K562 (cell line): Measurements from ENCODE around the gene MFSD2B. TPM values are rescaled to one million over a fixed set of nuclear protein-coding genes. Genes with fewer than 3 reads are reported as not detected.

Experiments used
- ASH1L ChIP-seq: fragments of 450-650 bp; IDR thresholded peaks from 2 replicates; pipeline ENCODE4 v1.6.1; 2018; ENCODE audit warnings: borderline replicate concordance, mild to moderate bottlenecking, low read depth; ENCODE audit not compliant: partially characterized antibody
- ATF1 ChIP-seq, 2 experiments: fragments of 450-650 bp in 1 of 2; IDR thresholded peaks; 2 replicates each; pipeline ENCODE4 v1.6.1; 2016; ENCODE audit warnings: missing compliant biosample characterization in 1 of 2, missing genetic modification characterization in 1 of 2
- BDP1 ChIP-seq: IDR thresholded peaks from 3 replicates; pipeline ENCODE4 v1.6.1; 2011; ENCODE audit not compliant: insufficient read length, insufficient read depth
- BRCA1 ChIP-seq, 2 experiments: fragments of 450-650 bp in 1 of 2; sonication (generic) in 1 of 2; formaldehyde crosslinking in 1 of 2; IDR thresholded peaks; 2 replicates each; pipeline versions ENCODE4 v1.5.0 to v1.6.1; 2017 to 2020; ENCODE audit warnings: mild to moderate bottlenecking in 1 of 2, missing genetic modification reagents in 1 of 2
- KAT7 ChIP-seq: sonication (generic); formaldehyde crosslinking; IDR thresholded peaks from 2 replicates; pipeline ENCODE4 v1.8.0; 2022; ENCODE audit warnings: missing genetic modification reagents, mild to moderate bottlenecking, borderline replicate concordance
- SMARCA5 ChIP-seq: fragments of 450-650 bp; IDR thresholded peaks from 2 replicates; pipeline ENCODE4 v1.6.1; 2016
- polyA plus RNA-seq, 8 experiments: library from polyadenylated mRNA; depleted of rRNA in 4 of 8; stranded (reverse) in 5 of 8; unstranded in 3 of 8; fragments of >200 nt; fragmentation: Nextera tagmentation in 2 of 8; fragmentation: Illumina TruSeq in 1 of 8; extraction: Ambion mirVana in 2 of 8; extraction: Trizol in 1 of 8; gene quantifications; 2 replicates each; pipeline versions ENCODE4 v1.2.1 to v1.2.3, GENCODE V29; 2011 to 2014; ENCODE audit warnings: inconsistent platforms in 1 of 8, missing spikeins in 1 of 8
- total RNA-seq, 7 experiments: library from RNA; depleted of rRNA in 6 of 7; stranded (reverse); fragments of >200 nt in 6 of 7; fragmentation: Illumina TruSeq in 2 of 7; extraction: Trizol in 2 of 7; gene quantifications; 2 replicates each; pipeline versions ENCODE4 v1.2.1 to v1.2.3, GENCODE V29; 2011 to 2021; ENCODE audit warnings: low replicate concordance in 1 of 7
- TF ChIP-seq, protein P1 (sequence below): fragments of 450-650 bp; IDR thresholded peaks from 2 replicates; pipeline ENCODE4 v1.6.1; 2016; ENCODE audit warnings: low read depth
- TF ChIP-seq, protein P2 (sequence below): IDR thresholded peaks from 2 replicates; pipeline ENCODE4 v1.6.1; 2012; ENCODE audit warnings: low read depth, low read length, improper control_type of control experiment, borderline replicate concordance
- TF ChIP-seq, protein P3 (sequence below): fragments of 150-350 bp; conservative IDR thresholded peaks from 2 replicates; pipeline ENCODE4 v1.6.1; 2014; ENCODE audit warnings: low read length

MFSD2B gene
- total and polyA plus RNA-seq, 9 of the 15 experiments (the other 6 are each of a cell fraction or from before 2014, with no cell fraction given), result 2.6 to 10.9 (median 6.8) TPM

DNA sequence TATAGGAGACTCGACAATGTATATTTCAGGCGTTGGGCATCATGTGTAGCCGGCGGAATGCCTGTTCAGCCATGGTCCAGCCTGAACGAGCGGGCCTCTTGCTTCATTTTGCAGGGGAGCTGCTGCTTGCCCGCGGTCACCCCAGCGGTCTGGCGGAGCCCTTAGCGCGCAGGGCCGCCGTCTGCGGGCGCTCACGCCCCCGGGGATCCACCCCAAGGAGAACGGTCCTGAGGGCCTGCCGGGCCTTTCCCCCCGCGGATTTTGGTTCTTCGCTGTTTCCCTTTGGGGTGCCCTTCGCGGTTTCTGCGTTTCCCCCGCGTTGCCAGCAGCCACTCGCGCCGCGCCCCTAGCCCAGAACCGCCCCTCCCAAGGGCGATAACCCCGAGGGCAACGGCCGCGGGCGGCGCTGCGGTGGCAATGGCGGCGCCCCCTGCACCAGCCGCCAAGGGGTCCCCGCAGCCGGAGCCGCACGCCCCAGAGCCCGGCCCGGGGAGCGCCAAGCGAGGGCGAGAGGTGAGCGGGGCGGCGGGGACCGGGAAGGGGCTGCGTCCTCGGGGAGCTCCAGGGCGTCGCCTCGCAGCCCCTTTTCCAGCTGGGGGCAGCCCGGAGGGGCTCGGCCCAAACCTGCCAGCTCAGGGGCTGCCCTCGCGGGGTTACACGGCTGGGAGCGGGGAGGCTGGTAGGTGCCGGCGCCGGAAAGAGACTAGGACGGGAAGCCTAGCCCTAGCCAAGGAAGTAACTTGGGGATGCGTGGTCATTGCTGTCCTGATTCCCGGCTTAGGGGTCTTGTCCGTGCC is at the start of gene MFSD2B (continued):
- TF ChIP-seq, protein P1, sequence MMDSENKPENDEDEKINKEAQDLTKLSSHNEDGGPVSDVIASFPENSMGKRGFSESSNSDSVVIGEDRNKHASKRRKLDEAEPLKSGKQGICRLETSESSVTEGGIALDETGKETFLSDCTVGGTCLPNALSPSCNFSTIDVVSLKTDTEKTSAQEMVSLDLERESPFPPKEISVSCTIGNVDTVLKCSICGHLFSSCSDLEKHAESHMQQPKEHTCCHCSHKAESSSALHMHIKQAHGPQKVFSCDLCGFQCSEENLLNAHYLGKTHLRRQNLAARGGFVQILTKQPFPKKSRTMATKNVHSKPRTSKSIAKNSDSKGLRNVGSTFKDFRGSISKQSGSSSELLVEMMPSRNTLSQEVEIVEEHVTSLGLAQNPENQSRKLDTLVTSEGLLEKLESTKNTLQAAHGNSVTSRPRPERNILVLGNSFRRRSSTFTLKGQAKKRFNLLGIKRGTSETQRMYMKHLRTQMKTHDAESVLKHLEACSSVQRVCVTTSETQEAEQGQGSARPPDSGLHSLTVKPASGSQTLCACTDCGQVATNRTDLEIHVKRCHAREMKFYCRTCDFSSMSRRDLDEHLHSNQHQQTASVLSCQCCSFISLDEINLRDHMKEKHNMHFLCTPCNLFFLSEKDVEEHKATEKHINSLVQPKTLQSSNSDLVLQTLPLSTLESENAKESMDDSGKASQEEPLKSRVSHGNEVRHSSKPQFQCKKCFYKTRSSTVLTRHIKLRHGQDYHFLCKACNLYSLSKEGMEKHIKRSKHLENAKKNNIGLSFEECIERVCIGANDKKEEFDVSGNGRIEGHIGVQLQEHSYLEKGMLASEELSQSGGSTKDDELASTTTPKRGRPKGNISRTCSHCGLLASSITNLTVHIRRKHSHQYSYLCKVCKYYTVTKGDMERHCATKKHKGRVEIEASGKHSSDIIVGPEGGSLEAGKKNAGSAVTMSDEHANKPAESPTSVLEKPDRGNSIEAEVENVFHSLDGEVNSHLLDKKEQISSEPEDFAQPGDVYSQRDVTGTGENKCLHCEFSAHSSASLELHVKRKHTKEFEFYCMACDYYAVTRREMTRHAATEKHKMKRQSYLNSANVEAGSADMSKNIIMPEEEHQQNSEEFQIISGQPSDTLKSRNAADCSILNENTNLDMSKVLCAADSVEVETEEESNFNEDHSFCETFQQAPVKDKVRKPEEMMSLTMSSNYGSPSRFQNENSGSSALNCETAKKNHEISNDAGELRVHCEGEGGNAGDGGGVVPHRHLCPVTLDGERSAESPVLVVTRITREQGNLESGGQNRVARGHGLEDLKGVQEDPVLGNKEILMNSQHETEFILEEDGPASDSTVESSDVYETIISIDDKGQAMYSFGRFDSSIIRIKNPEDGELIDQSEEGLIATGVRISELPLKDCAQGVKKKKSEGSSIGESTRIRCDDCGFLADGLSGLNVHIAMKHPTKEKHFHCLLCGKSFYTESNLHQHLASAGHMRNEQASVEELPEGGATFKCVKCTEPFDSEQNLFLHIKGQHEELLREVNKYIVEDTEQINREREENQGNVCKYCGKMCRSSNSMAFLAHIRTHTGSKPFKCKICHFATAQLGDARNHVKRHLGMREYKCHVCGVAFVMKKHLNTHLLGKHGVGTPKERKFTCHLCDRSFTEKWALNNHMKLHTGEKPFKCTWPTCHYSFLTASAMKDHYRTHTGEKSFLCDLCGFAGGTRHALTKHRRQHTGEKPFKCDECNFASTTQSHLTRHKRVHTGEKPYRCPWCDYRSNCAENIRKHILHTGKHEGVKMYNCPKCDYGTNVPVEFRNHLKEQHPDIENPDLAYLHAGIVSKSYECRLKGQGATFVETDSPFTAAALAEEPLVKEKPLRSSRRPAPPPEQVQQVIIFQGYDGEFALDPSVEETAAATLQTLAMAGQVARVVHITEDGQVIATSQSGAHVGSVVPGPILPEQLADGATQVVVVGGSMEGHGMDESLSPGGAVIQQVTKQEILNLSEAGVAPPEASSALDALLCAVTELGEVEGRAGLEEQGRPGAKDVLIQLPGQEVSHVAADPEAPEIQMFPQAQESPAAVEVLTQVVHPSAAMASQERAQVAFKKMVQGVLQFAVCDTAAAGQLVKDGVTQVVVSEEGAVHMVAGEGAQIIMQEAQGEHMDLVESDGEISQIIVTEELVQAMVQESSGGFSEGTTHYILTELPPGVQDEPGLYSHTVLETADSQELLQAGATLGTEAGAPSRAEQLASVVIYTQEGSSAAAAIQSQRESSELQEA, result no peak
- TF ChIP-seq, protein P2, sequence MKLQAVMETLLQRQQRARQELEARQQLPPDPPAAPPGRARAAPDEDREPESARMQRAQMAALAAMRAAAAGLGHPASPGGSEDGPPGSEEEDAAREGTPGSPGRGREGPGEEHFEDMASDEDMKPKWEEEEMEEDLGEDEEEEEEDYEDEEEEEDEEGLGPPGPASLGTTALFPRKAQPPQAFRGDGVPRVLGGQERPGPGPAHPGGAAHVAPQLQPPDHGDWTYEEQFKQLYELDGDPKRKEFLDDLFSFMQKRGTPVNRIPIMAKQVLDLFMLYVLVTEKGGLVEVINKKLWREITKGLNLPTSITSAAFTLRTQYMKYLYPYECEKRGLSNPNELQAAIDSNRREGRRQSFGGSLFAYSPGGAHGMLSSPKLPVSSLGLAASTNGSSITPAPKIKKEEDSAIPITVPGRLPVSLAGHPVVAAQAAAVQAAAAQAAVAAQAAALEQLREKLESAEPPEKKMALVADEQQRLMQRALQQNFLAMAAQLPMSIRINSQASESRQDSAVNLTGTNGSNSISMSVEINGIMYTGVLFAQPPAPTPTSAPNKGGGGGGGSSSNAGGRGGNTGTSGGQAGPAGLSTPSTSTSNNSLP, result no peak
- TF ChIP-seq BDP1 (no peak), BRCA1 (IDR thresholded peaks at IDR 0.05) (no peak), BRCA1 (CRISPR knock-in tag; IDR thresholded peaks at IDR 0.05) (no peak), ASH1L (no peak), SMARCA5 (no peak), KAT7 (CRISPR knock-in tag) (peak; percentile 87; the same call in 1 of the 2 replicates), ATF1 (CRISPR knock-in tag; IDR thresholded peaks at IDR 0.05) (no peak), ATF1 (tag; IDR thresholded peaks at IDR 0.05) (peak; percentile 12; the same call in 1 of the 2 replicates)
- TF ChIP-seq, protein P3, sequence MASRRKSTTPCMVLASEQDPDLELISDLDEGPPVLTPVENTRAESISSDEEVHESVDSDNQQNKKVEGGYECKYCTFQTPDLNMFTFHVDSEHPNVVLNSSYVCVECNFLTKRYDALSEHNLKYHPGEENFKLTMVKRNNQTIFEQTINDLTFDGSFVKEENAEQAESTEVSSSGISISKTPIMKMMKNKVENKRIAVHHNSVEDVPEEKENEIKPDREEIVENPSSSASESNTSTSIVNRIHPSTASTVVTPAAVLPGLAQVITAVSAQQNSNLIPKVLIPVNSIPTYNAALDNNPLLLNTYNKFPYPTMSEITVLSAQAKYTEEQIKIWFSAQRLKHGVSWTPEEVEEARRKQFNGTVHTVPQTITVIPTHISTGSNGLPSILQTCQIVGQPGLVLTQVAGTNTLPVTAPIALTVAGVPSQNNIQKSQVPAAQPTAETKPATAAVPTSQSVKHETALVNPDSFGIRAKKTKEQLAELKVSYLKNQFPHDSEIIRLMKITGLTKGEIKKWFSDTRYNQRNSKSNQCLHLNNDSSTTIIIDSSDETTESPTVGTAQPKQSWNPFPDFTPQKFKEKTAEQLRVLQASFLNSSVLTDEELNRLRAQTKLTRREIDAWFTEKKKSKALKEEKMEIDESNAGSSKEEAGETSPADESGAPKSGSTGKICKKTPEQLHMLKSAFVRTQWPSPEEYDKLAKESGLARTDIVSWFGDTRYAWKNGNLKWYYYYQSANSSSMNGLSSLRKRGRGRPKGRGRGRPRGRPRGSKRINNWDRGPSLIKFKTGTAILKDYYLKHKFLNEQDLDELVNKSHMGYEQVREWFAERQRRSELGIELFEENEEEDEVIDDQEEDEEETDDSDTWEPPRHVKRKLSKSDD, result no peak
